ENCODE data around the gene TP53AIP1. TPM values are rescaled to one million over a fixed set of nuclear protein-coding genes. Genes with fewer than 3 reads are reported as not detected.

The TP53AIP1 gene, protein sequence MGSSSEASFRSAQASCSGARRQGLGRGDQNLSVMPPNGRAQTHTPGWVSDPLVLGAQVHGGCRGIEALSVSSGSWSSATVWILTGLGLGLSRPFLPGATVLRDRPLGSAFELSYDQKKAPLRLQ
- not detected for total RNA-seq
- polyA plus RNA-seq, result not detected
- total RNA-seq, result 0 to 0.17 (median 0) reads per million in 6 experiments

DNA sequence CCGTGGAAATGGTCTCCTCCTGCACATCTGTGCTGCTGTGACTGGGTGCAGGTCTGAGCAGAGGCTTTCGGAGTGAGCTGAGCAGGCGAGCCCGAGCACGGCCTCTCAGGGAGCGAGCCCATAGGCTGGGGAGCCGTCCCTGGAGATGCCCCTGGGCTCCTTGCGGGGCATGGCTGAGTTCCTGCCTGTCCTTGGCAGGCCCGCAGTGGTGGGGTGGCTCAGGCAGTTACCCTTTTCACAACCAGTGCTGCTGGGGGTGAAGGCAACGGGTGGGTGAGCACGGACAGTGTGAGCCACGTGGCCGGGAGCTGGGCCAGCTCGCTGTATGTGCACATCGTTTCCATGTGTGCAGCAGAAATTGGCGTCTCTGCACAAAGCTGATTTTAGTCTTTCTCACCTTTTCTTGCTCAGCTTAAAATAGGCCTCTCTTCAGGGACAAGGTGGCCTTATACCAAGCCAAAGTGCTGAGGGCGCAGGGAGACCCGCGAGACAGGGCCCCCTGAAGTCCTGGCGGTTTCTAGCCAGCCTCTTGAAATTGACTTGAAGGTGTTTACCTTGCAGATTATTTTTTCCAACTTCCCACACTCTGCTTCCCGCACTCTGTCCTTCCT is at the start of gene TP53AIP1:
Gene TP53AIP1, minus strand, starts transcription at position 55 of the 611 bp plus-strand sequence. CDS start 5,053 bp downstream, outside the sequence.
- Mint-ChIP-seq H3K4me3 (no peak within 1 kb of the TSS), H3K27me3 (peaks cover 5 to 27% (median 13%) of the 10 kb centered on the region in 5 donors), H3K27ac (peak within 1 kb of the TSS in 1 of 10 donors; percentile 37), H3K4me1 (no peaks in the 10 kb centered on the region), H3K36me3 (no peaks in the 10 kb centered on the region), H3K9me3 (no peaks in the 10 kb centered on the region)
- DNase-seq (no peak), ATAC-seq (no peak)
- POLR2A ChIA-PET, result no interaction called here

DNA sequence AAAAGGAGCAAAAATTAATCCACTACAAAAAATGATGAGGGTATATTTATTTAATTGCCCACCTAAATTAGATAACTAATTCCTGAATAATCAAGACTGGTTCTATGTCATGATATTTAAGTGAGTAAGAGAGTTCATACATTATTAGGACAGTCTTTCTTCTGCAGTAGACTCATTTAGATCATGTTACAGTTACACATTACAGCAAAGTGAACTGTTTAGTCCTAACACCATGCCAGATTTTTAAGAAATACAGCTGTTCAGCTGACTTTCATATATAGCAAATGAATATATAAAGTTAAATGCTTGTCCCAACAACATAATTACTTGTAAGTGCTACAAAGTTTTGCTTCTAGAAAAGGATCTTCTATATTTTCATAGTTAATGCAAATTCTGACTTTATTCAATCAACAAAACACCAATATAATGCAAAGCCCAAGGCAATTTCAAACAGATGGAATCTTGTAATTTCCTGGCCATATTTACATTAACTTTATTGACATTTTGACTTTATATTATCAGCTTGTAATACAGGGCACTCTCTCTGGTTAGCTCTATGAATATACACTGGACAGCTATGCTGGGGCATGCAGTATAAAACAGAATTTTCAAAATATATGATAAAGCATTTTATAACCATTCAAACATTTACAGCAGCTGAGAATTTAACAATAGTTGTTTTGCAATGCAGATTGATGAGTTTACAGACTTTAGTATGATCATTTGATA is 45.7 kb upstream of the TP53AIP1 start:
- POLR2A ChIA-PET, result no interaction called here

DNA sequence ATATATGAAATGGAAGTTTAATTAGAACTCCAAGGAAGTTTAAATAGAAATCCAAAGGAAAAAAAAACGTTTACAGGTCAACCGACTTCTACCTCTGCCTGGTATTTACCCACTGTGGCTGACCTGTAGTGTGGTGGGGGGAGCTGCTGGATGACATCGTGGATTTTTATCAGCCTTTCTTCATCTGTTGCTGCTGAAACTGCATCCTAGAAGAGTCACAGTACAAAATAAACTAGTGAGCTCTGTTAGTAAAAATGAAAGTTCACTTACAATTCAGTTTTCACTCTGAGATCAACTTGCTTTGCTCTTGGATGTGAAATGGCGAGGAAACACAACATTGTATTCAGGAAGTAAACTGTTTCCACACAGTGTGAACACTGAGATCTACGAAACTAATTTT is 43.2 kb upstream of the TP53AIP1 start:
- Mint-ChIP-seq H3K9me3 (peaks cover 0 to 9% (median 1%) of the 10 kb centered on the region in 9 donors), H3K27ac (peak overlapping the region in 1 of 10 donors; percentile 13), H3K27me3 (no peaks in the 10 kb centered on the region), H3K4me3 (no peak overlapping the region), H3K36me3 (peaks cover 5 to 11% (median 7%) of the 10 kb centered on the region in 3 donors), H3K4me1 (no peaks in the 10 kb centered on the region)
- ATAC-seq (no peak), DNase-seq (no peak)
- POLR2A ChIA-PET, result no interaction called here

More for the DNA sequence above, 45.7 kb upstream of the TP53AIP1 start:
- no peaks in the 10 kb centered on the region for H3K4me1 Mint-ChIP-seq
- peaks cover 5 to 9% (median 7%) of the 10 kb centered on the region in 3 donors for H3K36me3 Mint-ChIP-seq
- H3K27me3 Mint-ChIP-seq, result no peaks in the 10 kb centered on the region
- DNase-seq (no peak), ATAC-seq (no peak)
- no peak overlapping the region for H3K4me3 Mint-ChIP-seq
- H3K27ac Mint-ChIP-seq, result no peak overlapping the region
- H3K9me3 Mint-ChIP-seq, result peaks cover 0 to 9% (median 1%) of the 10 kb centered on the region in 9 donors

DNA sequence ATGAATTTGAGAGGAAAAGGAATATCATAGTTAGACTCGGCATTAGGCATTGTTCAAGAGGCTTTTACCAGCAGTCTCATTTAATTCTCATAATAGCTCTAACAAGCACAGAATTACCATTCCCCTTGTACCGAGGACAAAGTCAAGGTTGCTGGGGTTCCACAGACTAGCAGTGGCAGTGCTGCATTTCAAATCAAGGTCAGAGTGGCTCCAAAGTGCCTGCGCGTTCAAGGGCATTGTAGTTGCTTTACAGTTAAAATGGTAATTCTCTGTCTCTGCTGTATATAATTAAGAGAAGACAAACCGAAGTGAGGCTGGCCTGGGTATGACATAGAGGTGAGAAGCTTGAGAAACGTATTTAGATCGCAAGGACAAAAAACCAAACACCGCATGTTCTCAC is 40.4 kb upstream of the TP53AIP1 start:
- ATAC-seq (no peak), DNase-seq (no peak)
- no peaks in the 10 kb centered on the region for H3K4me1 Mint-ChIP-seq
- H3K9me3 Mint-ChIP-seq, result no peaks in the 10 kb centered on the region
- H3K27ac Mint-ChIP-seq, result no peak overlapping the region
- H3K27me3 Mint-ChIP-seq, result no peaks in the 10 kb centered on the region
- POLR2A ChIA-PET, result no interaction called here
- H3K4me3 Mint-ChIP-seq, result no peak overlapping the region
- H3K36me3 Mint-ChIP-seq, result peaks cover 0 to 21% (median 7%) of the 10 kb centered on the region in 3 donors

DNA sequence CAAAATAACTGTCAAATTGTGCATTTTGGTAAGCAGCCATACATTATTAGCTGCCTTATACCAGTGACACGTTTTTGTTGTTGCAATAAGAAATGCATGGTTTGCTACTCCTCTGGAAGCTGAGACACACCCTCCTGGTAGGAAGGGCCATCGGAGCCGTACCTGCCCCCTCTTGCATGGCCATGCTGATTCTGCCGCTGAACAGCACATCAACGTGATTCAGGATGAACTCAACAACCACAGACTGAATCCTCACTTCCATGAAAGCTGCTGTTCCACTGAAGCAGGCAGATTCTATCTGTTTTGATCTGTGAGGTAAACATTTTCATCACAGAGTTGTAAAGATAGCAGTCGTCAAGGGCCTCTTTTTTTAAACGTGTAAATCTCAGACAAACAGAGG is 38.6 kb upstream of the TP53AIP1 start:
- no peak for ATAC-seq
- H3K36me3 Mint-ChIP-seq, result peaks cover 0 to 28% (median 7%) of the 10 kb centered on the region in 3 donors
- POLR2A ChIA-PET, result no interaction called here
- DNase-seq, result no peak
- no peaks in the 10 kb centered on the region for H3K9me3 Mint-ChIP-seq
- no peak overlapping the region for H3K27ac Mint-ChIP-seq
- H3K27me3 Mint-ChIP-seq, result no peaks in the 10 kb centered on the region
- no peak overlapping the region for H3K4me3 Mint-ChIP-seq
- peaks cover 0 to 2% (median 0%) of the 10 kb centered on the region in 4 donors for H3K4me1 Mint-ChIP-seq

DNA sequence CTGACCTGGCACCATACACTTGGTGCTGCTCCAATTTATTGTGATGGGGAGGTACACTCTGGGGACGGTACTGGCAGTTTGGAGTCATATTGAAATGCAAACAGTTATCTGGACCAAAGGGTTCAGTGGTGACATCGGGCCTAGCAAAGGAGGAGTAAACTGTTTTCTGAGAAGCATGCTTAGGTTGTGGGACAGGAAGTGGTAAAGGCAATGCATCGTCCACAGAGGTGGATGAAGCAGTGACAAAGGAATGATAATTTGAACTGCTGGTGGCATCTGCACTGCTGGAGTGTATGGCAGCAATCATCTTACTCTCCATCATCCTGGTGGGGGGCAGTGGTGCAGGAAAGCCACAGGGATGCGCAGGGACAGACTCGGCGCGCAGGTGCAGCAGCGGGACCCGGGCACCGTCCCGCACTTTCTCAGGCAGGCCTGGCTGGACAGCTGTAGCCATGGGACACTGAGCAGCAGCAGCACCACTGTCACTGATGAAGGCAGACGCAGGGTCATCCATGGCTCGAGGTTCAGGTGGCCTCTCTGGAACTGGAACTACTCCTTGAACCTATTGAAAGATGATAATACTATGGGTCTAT is 28.0 kb upstream of the TP53AIP1 start:
- Mint-ChIP-seq H3K36me3 (peaks cover 10 to 42% (median 17%) of the 10 kb centered on the region in 3 donors), H3K27ac (peak overlapping the region in 1 of 10 donors; percentile 35), H3K4me3 (no peak overlapping the region), H3K9me3 (no peaks in the 10 kb centered on the region), H3K4me1 (peaks cover 2 to 6% (median 5%) of the 10 kb centered on the region in 4 donors), H3K27me3 (no peaks in the 10 kb centered on the region)
- DNase-seq (no peak), ATAC-seq (no peak)
- POLR2A ChIA-PET, result no interaction called here

DNA sequence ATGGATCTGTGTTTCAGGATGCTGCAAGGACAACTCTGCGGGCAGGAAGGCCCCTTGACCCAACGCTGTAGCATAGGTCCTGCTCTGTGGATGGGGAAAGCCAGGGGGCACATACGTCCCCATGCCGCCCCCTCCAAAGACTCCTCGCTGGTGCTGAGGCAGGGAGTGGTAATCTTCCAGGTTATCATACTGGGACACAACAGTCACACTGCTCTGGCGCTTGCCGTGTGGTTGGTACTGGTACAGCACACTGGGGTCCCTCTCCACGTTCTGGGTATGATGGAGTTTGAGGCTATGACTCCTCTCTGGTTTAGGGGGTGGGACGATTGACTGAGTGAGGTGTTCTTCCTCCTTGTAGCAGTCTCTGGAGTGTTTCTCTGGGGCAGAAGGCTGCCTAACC is 26.2 kb upstream of the TP53AIP1 start:
- Mint-ChIP-seq H3K4me1 (peaks cover 2 to 15% (median 6%) of the 10 kb centered on the region in 4 donors), H3K9me3 (no peaks in the 10 kb centered on the region), H3K27me3 (no peaks in the 10 kb centered on the region), H3K4me3 (no peak overlapping the region), H3K36me3 (peaks cover 10 to 33% (median 17%) of the 10 kb centered on the region in 3 donors), H3K27ac (no peak overlapping the region)
- no peak for DNase-seq
- ATAC-seq, result no peak
- POLR2A ChIA-PET, result no interaction called here

DNA sequence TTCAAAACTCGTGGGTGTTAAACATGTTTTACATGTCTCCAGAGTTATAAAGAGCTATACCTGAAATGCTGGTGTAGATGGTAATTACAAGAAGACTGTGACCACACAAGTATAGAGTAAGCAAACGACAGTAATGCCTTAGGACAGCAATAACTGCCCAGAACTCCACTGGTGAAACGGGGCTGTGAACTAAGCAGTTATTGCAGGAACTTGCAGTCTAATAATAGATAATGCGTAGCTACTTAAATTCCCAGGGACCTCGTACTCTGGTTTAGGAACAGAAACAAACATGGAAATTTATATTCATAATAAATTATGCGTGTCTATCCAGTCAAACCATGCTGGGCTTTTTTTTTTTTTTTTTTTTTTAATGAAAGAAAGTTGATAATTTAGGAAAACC is 24.9 kb upstream of the TP53AIP1 start:
- no peak for DNase-seq
- no peak overlapping the region for H3K4me3 Mint-ChIP-seq
- peaks cover 3 to 18% (median 6%) of the 10 kb centered on the region in 4 donors for H3K4me1 Mint-ChIP-seq
- H3K36me3 Mint-ChIP-seq, result peaks cover 10 to 23% (median 14%) of the 10 kb centered on the region in 3 donors
- H3K9me3 Mint-ChIP-seq, result no peaks in the 10 kb centered on the region
- ATAC-seq, result no peak
- H3K27ac Mint-ChIP-seq, result no peak overlapping the region
- POLR2A ChIA-PET, result no interaction called here
- no peaks in the 10 kb centered on the region for H3K27me3 Mint-ChIP-seq

DNA sequence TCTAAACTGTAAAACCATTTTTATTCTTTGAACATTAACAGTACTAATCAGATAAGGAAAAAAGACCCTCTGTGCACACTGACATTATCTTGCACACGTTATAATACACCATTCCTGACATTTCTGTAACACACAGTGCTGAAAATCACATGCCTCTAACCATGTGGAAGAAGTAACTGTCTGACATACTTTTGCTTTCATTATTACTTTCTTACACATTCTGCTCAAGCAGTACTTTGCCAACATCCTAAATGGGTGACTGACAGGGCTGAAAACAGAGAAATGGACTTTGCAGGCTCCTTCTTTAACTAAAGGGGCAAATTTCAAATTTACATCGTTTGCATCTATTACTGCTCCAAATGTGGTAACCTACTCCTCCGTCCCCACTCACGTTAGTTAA is 22.8 kb upstream of the TP53AIP1 start:
- Mint-ChIP-seq H3K27ac (no peak overlapping the region), H3K4me1 (peaks cover 2 to 16% (median 3%) of the 10 kb centered on the region in 4 donors), H3K36me3 (peaks cover 8 to 14% (median 10%) of the 10 kb centered on the region in 3 donors), H3K4me3 (no peak overlapping the region), H3K9me3 (no peaks in the 10 kb centered on the region), H3K27me3 (no peaks in the 10 kb centered on the region)
- ATAC-seq (no peak), DNase-seq (no peak)
- POLR2A ChIA-PET, result no interaction called here

DNA sequence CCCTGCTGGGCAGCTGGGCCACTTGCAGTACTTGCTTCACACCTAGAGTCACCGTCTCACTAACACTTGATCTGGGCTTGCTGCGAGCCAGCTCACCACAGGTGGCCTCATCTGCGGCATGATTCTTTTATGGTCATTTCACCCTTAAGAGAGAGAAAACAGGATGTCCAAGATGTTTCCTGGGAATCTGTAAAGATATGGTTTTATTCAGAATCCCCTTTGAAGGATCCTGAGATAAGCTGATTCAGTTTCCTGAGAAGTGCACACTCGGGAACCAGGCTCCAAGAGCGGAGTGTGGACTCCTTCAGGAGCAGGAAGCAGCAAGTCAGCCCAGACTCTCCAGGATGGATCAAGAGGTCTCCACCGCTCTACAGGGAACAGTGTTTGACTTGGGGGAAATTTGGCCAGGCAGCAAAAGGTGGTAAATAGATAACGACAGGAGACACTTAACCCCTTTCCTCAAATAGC is 21.8 kb upstream of the TP53AIP1 start:
- Mint-ChIP-seq H3K4me3 (no peak overlapping the region), H3K27me3 (no peaks in the 10 kb centered on the region), H3K27ac (no peak overlapping the region), H3K36me3 (peaks cover 0 to 4% (median 0%) of the 10 kb centered on the region in 3 donors), H3K9me3 (no peaks in the 10 kb centered on the region), H3K4me1 (peaks cover 0 to 15% (median 2%) of the 10 kb centered on the region in 4 donors)
- DNase-seq, result no peak
- no peak for ATAC-seq
- POLR2A ChIA-PET, result no interaction called here

DNA sequence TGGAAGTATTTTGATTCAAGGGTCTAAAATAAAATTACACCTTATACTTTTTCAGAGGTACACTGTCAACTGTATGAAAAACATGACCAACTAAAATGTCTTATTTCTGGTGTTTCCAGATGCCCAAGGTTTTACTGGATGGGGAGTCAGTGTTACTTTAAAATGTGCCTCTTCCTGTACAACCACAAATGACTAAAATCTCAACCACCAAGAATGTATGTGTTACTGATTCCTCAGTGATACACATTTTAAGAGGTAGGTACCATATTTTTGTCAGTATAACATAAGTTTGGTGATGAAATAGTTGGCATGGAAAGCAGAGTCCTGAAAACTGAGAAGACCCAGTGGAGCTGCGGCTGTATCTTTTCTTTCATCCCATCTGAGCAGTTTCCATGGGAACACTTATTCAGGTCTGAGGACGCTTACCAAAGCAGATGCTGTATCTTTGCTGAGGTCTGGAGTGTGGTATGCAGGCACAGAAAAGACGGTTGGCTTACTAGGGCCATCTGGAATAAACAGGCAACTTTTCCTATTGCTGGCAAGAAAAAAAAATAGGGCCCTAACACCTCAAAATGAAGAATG is 21.2 kb upstream of the TP53AIP1 start:
- POLR2A ChIA-PET, result no interaction called here
- DNase-seq (no peak), ATAC-seq (no peak)
- Mint-ChIP-seq H3K4me1 (peaks cover 0 to 15% (median 2%) of the 10 kb centered on the region in 4 donors), H3K27ac (no peak overlapping the region), H3K27me3 (no peaks in the 10 kb centered on the region), H3K9me3 (no peaks in the 10 kb centered on the region), H3K36me3 (peaks cover 0 to 4% (median 0%) of the 10 kb centered on the region in 3 donors), H3K4me3 (no peak overlapping the region)

DNA sequence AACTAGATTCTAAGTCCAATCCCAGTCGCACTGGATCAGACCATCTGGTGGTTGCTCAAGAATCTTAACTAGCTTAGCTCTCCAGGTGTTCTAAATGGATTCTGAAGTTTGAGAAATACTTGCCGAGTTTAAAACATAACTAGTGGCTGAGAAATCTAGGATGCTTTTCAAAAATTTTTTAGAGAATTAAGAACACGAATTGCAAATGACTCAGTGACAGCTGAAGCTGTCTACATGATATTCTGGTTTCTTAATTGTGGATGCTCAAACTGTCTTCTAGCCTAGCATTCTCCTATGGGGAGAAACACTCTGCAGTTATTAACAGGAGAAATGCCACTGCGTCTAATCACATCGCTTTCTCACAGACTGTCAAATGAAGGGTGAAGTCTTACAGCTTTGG is 20.2 kb upstream of the TP53AIP1 start:
- POLR2A ChIA-PET, result no interaction called here
- Mint-ChIP-seq H3K27ac (no peak overlapping the region), H3K4me3 (no peak overlapping the region), H3K36me3 (no peaks in the 10 kb centered on the region), H3K27me3 (no peaks in the 10 kb centered on the region), H3K4me1 (peaks cover 0 to 15% (median 2%) of the 10 kb centered on the region in 4 donors), H3K9me3 (no peaks in the 10 kb centered on the region)
- no peak for DNase-seq
- ATAC-seq, result no peak
